Ovary (tissue), 1 donor: ENCODE data around the gene CPA5.

ENCODE experiments used
- EP300 ChIP-seq: sonication (generic); formaldehyde crosslinking; IDR thresholded peaks from one replicate; pipeline ENCODE4 v1.6.1; 2017; ENCODE audit warnings: antibody characterized with exemption
- POLR2A ChIP-seq: fragments of 450-650 bp; IDR thresholded peaks from one replicate; pipeline ENCODE4 v1.6.1; 2017; ENCODE audit warnings: antibody characterized with exemption, mild to moderate bottlenecking, moderate library complexity

- TF ChIP-seq POLR2A (no peak), EP300 (no peak)
Measured at GRCh38 chr7:130322615-130323014, 22.0 kb upstream of the CPA5 start.
